HepG2 (cell line): Measurements from ENCODE around the gene MACROH2A1. TPM values are rescaled to one million over a fixed set of nuclear protein-coding genes. Genes with fewer than 3 reads are reported as not detected.

Experiments
- ATAC-seq: fragments of 200-7000 bp; cut with Tn5 transposase; 3 replicates; pipeline ENCODE4 v1.9.1; 2020; ENCODE audit warnings: mild to moderate bottlenecking, moderate library complexity
- BruUV-seq: library from RNA; stranded (reverse); fragments of 400-500 nt; replicated peaks from 2 replicates; lab custom pipeline; 2021; lab: Mats Ljungman, UMichigan
- CTCF ChIA-PET: fragments of 300-600 bp; formaldehyde crosslinking; extraction: SDS; loops from one replicate; lab custom pipeline; 2021; ENCODE audit warnings: low total read pairs, inconsistent platforms, low intra/inter-chr PET ratio; lab: Yijun Ruan, JAX
- POLR2A ChIA-PET: fragments of 350-600 bp; sonication (Branson Sonifier 250); formaldehyde crosslinking; loops from one replicate; lab custom pipeline; 2020; ENCODE audit warnings: antibody characterized with exemption, inconsistent platforms; lab: Yijun Ruan, JAX
- DNase-seq: peaks from one replicate; pipeline ENCODE4 v3.0.0-alpha.2; 2015; ENCODE audit warnings: low spot score
- FAIRE-seq: peaks from 3 replicates; lab custom pipeline; 2011; peaks lifted over from hg19 to GRCh38; lab: Jason Lieb, UNC
- H2AFZ ChIP-seq: one replicate; pipeline ENCODE4 v1.6.1; 2011; ENCODE audit warnings: low read length, inconsistent platforms
- H3K27ac ChIP-seq: fragments of 300-600 bp; 3 replicates; pipeline ENCODE4 v1.8.0; 2011; ENCODE audit warnings: mixed run types, mild to moderate bottlenecking, mixed read lengths, low read length, inconsistent platforms; ENCODE audit not compliant: insufficient read depth; ENCODE audit errors: extremely low read length
- H3K27me3 ChIP-seq, 2 experiments: fragments of 200-600 bp in 1 of 2; 2 replicates in 1 of 2; 3 replicates in 1 of 2; pipeline versions ENCODE4 v1.6.0 to v1.8.0; 2011; ENCODE audit warnings: low read length in 2 of 2, mild to moderate bottlenecking in 2 of 2, moderate library complexity in 2 of 2, inconsistent platforms in 1 of 2; ENCODE audit not compliant: insufficient read depth in 2 of 2, control insufficient read depth in 1 of 2
- H3K36me3 ChIP-seq, 2 experiments: fragments of 200-600 bp in 1 of 2; replicated peaks in 1 of 2; 2 replicates in 1 of 2; 3 replicates in 1 of 2; pipeline versions ENCODE4 v1.5.1 to v1.8.0; 2011; ENCODE audit warnings: low read length in 2 of 2, inconsistent platforms in 1 of 2; ENCODE audit not compliant: insufficient read depth in 2 of 2, control insufficient read depth in 1 of 2
- H3K4me1 ChIP-seq: 2 replicates; pipeline ENCODE4 v1.5.1; 2012; ENCODE audit warnings: low read length, inconsistent platforms; ENCODE audit not compliant: insufficient read depth
- H3K4me2 ChIP-seq: 2 replicates; pipeline ENCODE4 v1.6.0; 2011; ENCODE audit warnings: low read depth, low read length, inconsistent platforms
- H3K4me3 ChIP-seq, 3 experiments: fragments of 200-600 bp in 1 of 3; sonication (generic), shearing (Covaris generic) in 1 of 3; replicated peaks in 1 of 3; 2 replicates each; pipeline ENCODE4 v1.5.1; 2011 to 2016; ENCODE audit warnings: low read length in 3 of 3, inconsistent platforms in 2 of 3, low read depth in 2 of 3, mild to moderate bottlenecking in 2 of 3, control low read depth in 1 of 3, mixed read lengths in 1 of 3; ENCODE audit not compliant: insufficient read depth in 1 of 3
- H3K79me2 ChIP-seq: one replicate; pipeline ENCODE4 v1.6.1; 2011; ENCODE audit warnings: low read length, inconsistent platforms; ENCODE audit not compliant: insufficient read depth
- H3K9ac ChIP-seq: 2 replicates; pipeline ENCODE4 v1.6.0; 2011; ENCODE audit warnings: mild to moderate bottlenecking, low read depth, low read length, inconsistent platforms; ENCODE audit not compliant: insufficient read depth
- H3K9me3 ChIP-seq: 2 replicates; pipeline ENCODE4 v1.5.1; 2012; ENCODE audit warnings: mild to moderate bottlenecking, low read length
- H4K20me1 ChIP-seq: 2 replicates; pipeline ENCODE4 v1.6.0; 2011; ENCODE audit warnings: inconsistent platforms, mild to moderate bottlenecking, low read length, moderate library complexity; ENCODE audit not compliant: insufficient read depth
- RBM22 ChIP-seq: fragments of 200-400 bp; formaldehyde crosslinking; optimal IDR thresholded peaks from 2 replicates; pipeline ENCODE3; 2017; ENCODE audit warnings: mild to moderate bottlenecking, low read length, moderate library complexity
- in situ Hi-C: cut with HindIII; loops from 2 replicates; pipeline ENCODE4 v1.10.0; 2017; ENCODE audit warnings: low pct_unique_long_range_greater_than_20kb; ENCODE audit not compliant: extremely low pct_ligation_motif_present
- intact Hi-C: fragments of 100-400 bp; cut with micrococcal nuclease; formaldehyde crosslinking; loops from one replicate; pipeline ENCODE4 v1.10.0; 2022; ENCODE audit not compliant: unreplicated experiment
- polyA plus RNA-seq, 8 experiments: library from polyadenylated mRNA; depleted of rRNA in 3 of 8; stranded (reverse) in 7 of 8; unstranded in 1 of 8; fragments of >200 nt; fragmentation: Illumina TruSeq in 4 of 8; extraction: Trizol in 4 of 8; gene quantifications; 2 replicates each; pipeline versions ENCODE4 v1.2.1 to v1.2.3, GENCODE V29; 2011 to 2016; ENCODE audit warnings: low read depth in 4 of 8, missing spikeins in 1 of 8, mixed read lengths in 1 of 8; ENCODE audit not compliant: insufficient read depth in 1 of 8
- total RNA-seq, 5 experiments: library from RNA; depleted of rRNA; stranded (reverse); fragments of >200 nt; fragmentation: Illumina TruSeq; extraction: Trizol; gene quantifications; 2 replicates each; pipeline ENCODE4 v1.2.3, GENCODE V29; 2016; ENCODE audit warnings: low read depth in 1 of 5
- TF ChIP-seq, protein P1 (sequence below), 2 experiments: sonication (generic) in 1 of 2; formaldehyde crosslinking in 1 of 2; IDR thresholded peaks; 2 replicates each; pipeline versions ENCODE4 v1.6.1 to v1.9.0; 2014 to 2022; ENCODE audit warnings: antibody characterized with exemption in 1 of 2, borderline replicate concordance in 1 of 2, inconsistent platforms in 1 of 2, low read depth in 1 of 2, missing genetic modification reagents in 1 of 2

Gene MACROH2A1
- total and polyA plus RNA-seq, 2 of the 13 experiments (the other 11 are each of a cell fraction or from before 2014, with no cell fraction given) = 69.1 to 158 TPM

- CTCF ChIA-PET = no interaction called here
- peaks cover 19% of the 10 kb centered on the region for H3K79me2 ChIP-seq
- H3K4me2 ChIP-seq = no peak overlapping the region
- H4K20me1 ChIP-seq = peaks cover 7% of the 10 kb centered on the region
- no peaks in the 10 kb centered on the region for H3K27me3 ChIP-seq
- H3K9me3 ChIP-seq = no peaks in the 10 kb centered on the region
- POLR2A ChIA-PET = no interaction called here
- H3K9ac ChIP-seq = no peak overlapping the region
- H3K36me3 ChIP-seq = peaks cover 42 to 91% of the 10 kb centered on the region in 2 experiments
- H3K27ac ChIP-seq = no peak overlapping the region
- BruUV-seq = no TSS peak
- TF ChIP-seq, protein P1, sequence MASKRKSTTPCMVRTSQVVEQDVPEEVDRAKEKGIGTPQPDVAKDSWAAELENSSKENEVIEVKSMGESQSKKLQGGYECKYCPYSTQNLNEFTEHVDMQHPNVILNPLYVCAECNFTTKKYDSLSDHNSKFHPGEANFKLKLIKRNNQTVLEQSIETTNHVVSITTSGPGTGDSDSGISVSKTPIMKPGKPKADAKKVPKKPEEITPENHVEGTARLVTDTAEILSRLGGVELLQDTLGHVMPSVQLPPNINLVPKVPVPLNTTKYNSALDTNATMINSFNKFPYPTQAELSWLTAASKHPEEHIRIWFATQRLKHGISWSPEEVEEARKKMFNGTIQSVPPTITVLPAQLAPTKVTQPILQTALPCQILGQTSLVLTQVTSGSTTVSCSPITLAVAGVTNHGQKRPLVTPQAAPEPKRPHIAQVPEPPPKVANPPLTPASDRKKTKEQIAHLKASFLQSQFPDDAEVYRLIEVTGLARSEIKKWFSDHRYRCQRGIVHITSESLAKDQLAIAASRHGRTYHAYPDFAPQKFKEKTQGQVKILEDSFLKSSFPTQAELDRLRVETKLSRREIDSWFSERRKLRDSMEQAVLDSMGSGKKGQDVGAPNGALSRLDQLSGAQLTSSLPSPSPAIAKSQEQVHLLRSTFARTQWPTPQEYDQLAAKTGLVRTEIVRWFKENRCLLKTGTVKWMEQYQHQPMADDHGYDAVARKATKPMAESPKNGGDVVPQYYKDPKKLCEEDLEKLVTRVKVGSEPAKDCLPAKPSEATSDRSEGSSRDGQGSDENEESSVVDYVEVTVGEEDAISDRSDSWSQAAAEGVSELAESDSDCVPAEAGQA (IDR thresholded peaks at IDR 0.05; ENCODE audit: low read depth) = no peak
- TF ChIP-seq, protein P1 (CRISPR knock-in tag; IDR thresholded peaks at IDR 0.05; ENCODE audit: borderline replicate concordance) = no peak
- peak; percentile 70 for TF ChIP-seq RBM22
- no peaks in the 10 kb centered on the region for H3K4me1 ChIP-seq
- intact Hi-C loops (no loop called here), in situ Hi-C loops (no loop called here)
- no peak for ATAC-seq
- H3K4me3 ChIP-seq = no peak overlapping the region
- no peak for DNase-seq
- H2AFZ ChIP-seq = no peak overlapping the region
- FAIRE-seq = no peak
These were observed 14.1 kb downstream of the MACROH2A1 start for GRCh38 chr5:135384898-135385297.
